OCI-LY7 (cell line): ENCODE measurements around the gene DDX21.
"Not testable (repeated sequence)": the region's sequence is repeated elsewhere in the genome, so short reads cannot be mapped to it uniquely, and the experiment has no call there.

ENCODE experiments used
- CTCF ChIP-seq: fragments of 200-600 bp; sonication (generic); conservative IDR thresholded peaks from 2 replicates; pipeline ENCODE4 v1.5.1; 2014; ENCODE audit warnings: mild to moderate bottlenecking, antibody characterized with exemption, low read length, moderate library complexity, mixed read lengths
- EZH2phosphoT487 ChIP-seq: fragments of 200-600 bp; sonication (generic); IDR thresholded peaks from 2 replicates; pipeline ENCODE4 v1.6.1; 2018; ENCODE audit warnings: low read depth, borderline replicate concordance, mild to moderate bottlenecking, mixed run types, antibody characterized with exemption, low read length, moderate library complexity, mixed read lengths

- not testable (repeated sequence) for TF ChIP-seq CTCF, EZH2phosphoT487
Measured at GRCh38 chr10:68929157-68929556, 26.8 kb upstream of the DDX21 start.
